ENCODE measurements around the gene EXOC8. TPM values are rescaled to one million over a fixed set of nuclear protein-coding genes. Genes with fewer than 3 reads are reported as not detected.

The EXOC8 gene
- total and polyA plus RNA-seq, 9 of the 15 experiments (the other 6 are each of a cell fraction or from before 2014, with no cell fraction given) = 2.1 to 13.6 (median 7.2) TPM

- H3K4me2 ChIP-seq (ENCODE audit: insufficient read depth, low read length) = no peak overlapping the region
- peaks cover 51% of the 10 kb centered on the region for H3K79me2 ChIP-seq (ENCODE audit: control insufficient read depth, insufficient read depth, low read length)
- intact Hi-C loops (cut with micrococcal nuclease) = loop anchor here (10.0 kb wide), 1 partner anchor 348 kb away; no protein-coding TSS in a partner anchor
Observed at GRCh38 chr1:231332761-231333160, 4.9 kb downstream of the EXOC8 start.

More at GRCh38 chr1:231332761-231333160, 4.9 kb downstream of the EXOC8 start:
- BruUV-seq (replicated peaks) = no TSS peak
- H4K20me1 ChIP-seq (replicated peaks; ENCODE audit: control insufficient read depth, insufficient read depth, low read length) = peaks cover 15% of the 10 kb centered on the region
- no peak overlapping the region for H3K9ac ChIP-seq (ENCODE audit: insufficient read depth in 1 of 2, low read depth in 2 of 2, low read length in 2 of 2)
- H3K27me3 ChIP-seq (ENCODE audit: control insufficient read depth in 2 of 2, insufficient read depth in 2 of 2, low read length in 2 of 2) = 0 out of 5 replicates have a peak, but pooled peaks cover 0 to 2% of the 10 kb centered on the region in 2 experiments
- no peaks in the 10 kb centered on the region for H3K9me1 ChIP-seq (ENCODE audit: control insufficient read depth, insufficient read depth, low read length)
- H3K36me3 ChIP-seq (ENCODE audit: control insufficient read depth, insufficient read depth, low read length) = peaks cover 11% of the 10 kb centered on the region
- in situ Hi-C loops (cut with MboI) = no loop called here
- TF ChIP-seq BRF1 (IDR thresholded peaks at IDR 0.05; ENCODE audit: borderline replicate concordance, extremely low read depth, insufficient read length) (no peak), ZNF511 (CRISPR knock-in tag; IDR thresholded peaks at IDR 0.05) (no peak), MCM5 (IDR thresholded peaks at IDR 0.05; ENCODE audit: low read depth) (no peak), ZBTB40 (IDR thresholded peaks at IDR 0.05) (no peak), ZBTB40 (CRISPR knock-in tag; IDR thresholded peaks at IDR 0.05) (no peak), HOMEZ (CRISPR knock-in tag; IDR thresholded peaks at IDR 0.05) (no peak), STAT5A (IDR thresholded peaks at IDR 0.05; ENCODE audit: borderline replicate concordance, low read length) (no peak), ARNT (IDR thresholded peaks at IDR 0.05) (no peak), PRPF4 (IDR thresholded peaks at IDR 0.05; ENCODE audit: insufficient read depth, low read depth, low read length, poor library complexity, severe bottlenecking) (no peak), ZNF395 (CRISPR knock-in tag; IDR thresholded peaks at IDR 0.05) (no peak)
- peaks cover 17 to 19% of the 10 kb centered on the region in 2 experiments; a peak in 4 of 5 replicates for H3K4me1 ChIP-seq (replicated peaks in 1 of 2; ENCODE audit: control insufficient read depth in 2 of 2, insufficient read depth in 2 of 2, low read length in 2 of 2)
- no peaks in the 10 kb centered on the region for H3K9me3 ChIP-seq (replicated peaks; ENCODE audit: control insufficient read depth, insufficient read depth, low read depth, low read length)
- no peak overlapping the region for H3K4me3 ChIP-seq
- no peak overlapping the region for H3K27ac ChIP-seq (ENCODE audit: extremely low read depth, low read depth, low read length)
- ChIA-PET POLR2A (no interaction called here), CTCF (ENCODE audit: low intra/inter-chr PET ratio) (no interaction called here)
- WGBS (ENCODE audit: insufficient coverage, low coverage, missing lambda C conversion rate) = 85% methylated on average over 1 of the region's 1 CpG
- DNase-seq (ENCODE audit: extremely low read depth in 1 of 4, low spot score in 3 of 4) (no peak), ATAC-seq (no peak), FAIRE-seq (no peak)
- no peak overlapping the region for H2AFZ ChIP-seq (ENCODE audit: low read depth, low read length)
